ENCODE measurements around the gene OPN4. TPM values are rescaled to one million over a fixed set of nuclear protein-coding genes. Genes with fewer than 3 reads are reported as not detected.

The OPN4 gene
- total RNA-seq, 1 donor from 2014 or later: not detected

GRCh38 chr10:86651631-86652331, 2.6 kb upstream of the OPN4 start:
- Mint-ChIP-seq H3K4me1 (ENCODE audit: low read depth) (peaks cover 44% of the 10 kb centered on the region), H3K27ac (ENCODE audit: unreplicated experiment) (no peak overlapping the region), H3K4me3 (ENCODE audit: unreplicated experiment) (no peak overlapping the region), H3K36me3 (ENCODE audit: low read depth) (no peaks in the 10 kb centered on the region), H3K9me3 (ENCODE audit: low read depth) (no peaks in the 10 kb centered on the region), H3K27me3 (ENCODE audit: low read depth) (no peaks in the 10 kb centered on the region)
- DNase-seq (ENCODE audit: low spot score): no peak
- no peak for TF ChIP-seq CTCF (IDR thresholded peaks at IDR 0.05)

GRCh38 chr10:86652361-86653202, 1.8 kb upstream of the OPN4 start:
- Mint-ChIP-seq H3K27me3 (ENCODE audit: low read depth) (no peaks in the 10 kb centered on the region), H3K36me3 (ENCODE audit: low read depth) (no peaks in the 10 kb centered on the region), H3K9me3 (ENCODE audit: low read depth) (no peaks in the 10 kb centered on the region), H3K27ac (ENCODE audit: unreplicated experiment) (no peak overlapping the region), H3K4me3 (ENCODE audit: unreplicated experiment) (no peak overlapping the region), H3K4me1 (ENCODE audit: low read depth) (peaks cover 42% of the 10 kb centered on the region)
- no peak for TF ChIP-seq CTCF (IDR thresholded peaks at IDR 0.05)
- no peak for DNase-seq (ENCODE audit: low spot score)

- H3K36me3 Mint-ChIP-seq (ENCODE audit: low read depth): no peaks in the 10 kb centered on the region
- H3K27ac Mint-ChIP-seq (ENCODE audit: unreplicated experiment): no peak overlapping the region
- no peak for TF ChIP-seq CTCF (IDR thresholded peaks at IDR 0.05)
- no peaks in the 10 kb centered on the region for H3K27me3 Mint-ChIP-seq (ENCODE audit: low read depth)
- peaks cover 34% of the 10 kb centered on the region for H3K4me1 Mint-ChIP-seq (ENCODE audit: low read depth)
- no peak overlapping the region for H3K4me3 Mint-ChIP-seq (ENCODE audit: unreplicated experiment)
- H3K9me3 Mint-ChIP-seq (ENCODE audit: low read depth): no peaks in the 10 kb centered on the region
- peak; percentile 4 for DNase-seq (ENCODE audit: low spot score)
Measured at GRCh38 chr10:86653379-86653778, 968 bp upstream of the OPN4 start.

- no peak for TF ChIP-seq CTCF (IDR thresholded peaks at IDR 0.05)
- no peak overlapping the region for H3K4me3 Mint-ChIP-seq (ENCODE audit: unreplicated experiment)
- peaks cover 28% of the 10 kb centered on the region for H3K4me1 Mint-ChIP-seq (ENCODE audit: low read depth)
- no peak overlapping the region for H3K27ac Mint-ChIP-seq (ENCODE audit: unreplicated experiment)
- H3K27me3 Mint-ChIP-seq (ENCODE audit: low read depth): no peaks in the 10 kb centered on the region
- H3K36me3 Mint-ChIP-seq (ENCODE audit: low read depth): no peaks in the 10 kb centered on the region
- no peaks in the 10 kb centered on the region for H3K9me3 Mint-ChIP-seq (ENCODE audit: low read depth)
- no peak for DNase-seq (ENCODE audit: low spot score)
Measured at GRCh38 chr10:86653987-86654386, 360 bp upstream of the OPN4 start.

GRCh38 chr10:86655173-86655540, 810 bp downstream of the OPN4 start:
- DNase-seq (ENCODE audit: low spot score): peak; percentile 54
- Mint-ChIP-seq H3K27ac (ENCODE audit: unreplicated experiment) (no peak overlapping the region), H3K9me3 (ENCODE audit: low read depth) (no peaks in the 10 kb centered on the region), H3K4me1 (ENCODE audit: low read depth) (peaks cover 19% of the 10 kb centered on the region), H3K27me3 (ENCODE audit: low read depth) (no peaks in the 10 kb centered on the region), H3K36me3 (ENCODE audit: low read depth) (no peaks in the 10 kb centered on the region), H3K4me3 (ENCODE audit: unreplicated experiment) (no peak overlapping the region)
- no peak for TF ChIP-seq CTCF (IDR thresholded peaks at IDR 0.05)
